HG02870 (cell line): ENCODE results near the gene TBXT.
"Not testable (repeated sequence)": the region's sequence is repeated elsewhere in the genome, so short reads cannot be mapped to it uniquely, and the experiment has no call there.

Experiments used
- ATAC-seq: cut with Tn5 transposase; IDR thresholded peaks from one replicate; pipeline ENCODE4 v1.9.1; 2021; ENCODE audit warnings: mild to moderate bottlenecking, moderate library complexity; ENCODE audit not compliant: unreplicated experiment

The TBXT gene

GRCh38 chr6:166167801-166168615, at the start of gene TBXT:
TBXT (minus strand) TSS chr6:166167851; CDS start chr6:166167591, 260 bp downstream.
- ATAC-seq: no peak

- no peak for ATAC-seq
These were observed 39.6 kb upstream of the TBXT start for GRCh38 chr6:166207284-166207561.

- no peak for ATAC-seq
These were observed 39.0 kb upstream of the TBXT start for GRCh38 chr6:166206510-166207283.

GRCh38 chr6:166206066-166206465, 38.4 kb upstream of the TBXT start:
- no peak for ATAC-seq

GRCh38 chr6:166204852-166205650, 37.4 kb upstream of the TBXT start:
- ATAC-seq: no peak

GRCh38 chr6:166203641-166204222, 36.1 kb upstream of the TBXT start:
- ATAC-seq: no peak

- ATAC-seq: no peak
These were observed 35.5 kb upstream of the TBXT start for GRCh38 chr6:166203003-166203640.

- peak; percentile 94 for ATAC-seq
These were observed 34.7 kb upstream of the TBXT start for GRCh38 chr6:166202321-166202733.

GRCh38 chr6:166201878-166202277, 34.2 kb upstream of the TBXT start:
- ATAC-seq: peak; percentile 31

- no peak for ATAC-seq
These were observed 29.7 kb upstream of the TBXT start for GRCh38 chr6:166197361-166197760.

GRCh38 chr6:166195860-166196238, 28.2 kb upstream of the TBXT start:
- ATAC-seq: no peak

- ATAC-seq: no peak
These were observed 27.5 kb upstream of the TBXT start for GRCh38 chr6:166194914-166195859.

GRCh38 chr6:166192557-166192956, 24.9 kb upstream of the TBXT start:
- no peak for ATAC-seq

- no peak for ATAC-seq
These were observed 24.5 kb upstream of the TBXT start for GRCh38 chr6:166192136-166192535.

- peak; percentile 57 for ATAC-seq
These were observed 12.1 kb upstream of the TBXT start for GRCh38 chr6:166179704-166180103.

GRCh38 chr6:166176106-166176505, 8.5 kb upstream of the TBXT start:
- no peak for ATAC-seq

- not testable (repeated sequence) for ATAC-seq
These were observed 7.4 kb upstream of the TBXT start for GRCh38 chr6:166175093-166175492.

- ATAC-seq: peak; percentile 50
These were observed 6.4 kb upstream of the TBXT start for GRCh38 chr6:166174031-166174430.

GRCh38 chr6:166173281-166173951, 5.8 kb upstream of the TBXT start:
- ATAC-seq: no peak
